Measurements from ENCODE around the gene AQP12A. TPM values are rescaled to one million over a fixed set of nuclear protein-coding genes. Genes with fewer than 3 reads are reported as not detected.
"Not testable (repeated sequence)": the region's sequence is repeated elsewhere in the genome, so short reads cannot be mapped to it uniquely, and the experiment has no call there.

Gene AQP12A
- total RNA-seq, 1 donor: not detected

GRCh38 chr2:240691075-240691427 is 615 bp upstream of the AQP12A start:
- H3K4me3 ChIP-seq (ENCODE audit: low read length); H3K9me3 ChIP-seq (ENCODE audit: low read depth, low read length); H3K4me1 ChIP-seq (ENCODE audit: insufficient read depth, low read length); H3K27me3 ChIP-seq (ENCODE audit: insufficient read depth, low read length): not testable (repeated sequence)

DNA sequence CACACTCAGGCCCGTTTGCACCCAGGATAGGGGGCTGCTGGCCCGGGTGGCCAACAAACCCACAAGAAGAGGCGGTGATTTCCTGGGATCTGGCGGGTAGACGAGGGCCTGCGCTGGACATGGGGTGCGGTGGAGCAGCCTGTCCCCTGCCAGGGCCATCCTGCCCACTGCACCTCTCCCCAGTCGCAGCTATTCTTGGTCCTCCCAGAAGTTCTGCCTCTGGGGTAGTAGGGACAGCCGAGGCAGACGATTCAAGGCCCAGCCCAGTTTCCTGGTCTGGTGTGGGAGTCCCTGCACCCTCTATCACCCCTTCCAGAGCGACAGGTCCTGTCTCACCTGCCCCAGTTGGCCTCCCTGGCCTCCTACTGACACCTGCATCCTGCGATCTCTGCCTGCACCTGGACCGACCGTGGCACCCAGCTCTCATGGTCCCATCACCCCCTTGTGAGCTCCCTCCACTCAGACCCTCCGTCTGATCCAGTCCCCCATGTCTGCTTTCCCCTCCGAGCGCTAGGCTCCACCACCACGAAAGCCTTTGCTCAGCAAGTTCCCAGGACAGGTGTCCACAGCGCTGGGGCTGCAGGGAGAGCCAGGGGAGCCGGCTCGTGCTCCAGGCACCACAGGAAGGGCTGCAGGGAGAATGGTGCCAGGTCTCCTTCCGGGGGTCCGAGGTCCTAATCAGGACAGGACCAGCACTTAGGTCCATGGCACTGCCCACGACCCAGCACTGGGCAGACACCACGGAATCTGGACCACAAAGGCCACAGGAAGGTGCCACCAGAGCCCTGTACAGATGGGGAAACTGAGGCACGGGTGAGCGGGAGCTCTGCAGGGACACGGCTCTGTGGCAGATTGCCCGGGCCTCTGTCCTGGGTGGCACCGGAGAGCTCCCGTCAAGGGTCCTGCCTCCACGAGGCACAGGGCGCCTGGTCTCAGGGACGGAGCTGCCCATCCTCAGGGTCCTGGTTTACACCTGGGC is 1.2 kb downstream of the AQP12A start:
- not testable (repeated sequence) for H3K4me1 ChIP-seq (ENCODE audit: insufficient read depth, low read length); H3K9me3 ChIP-seq (ENCODE audit: low read depth, low read length); H3K4me3 ChIP-seq (ENCODE audit: low read length); H3K27me3 ChIP-seq (ENCODE audit: insufficient read depth, low read length)

DNA sequence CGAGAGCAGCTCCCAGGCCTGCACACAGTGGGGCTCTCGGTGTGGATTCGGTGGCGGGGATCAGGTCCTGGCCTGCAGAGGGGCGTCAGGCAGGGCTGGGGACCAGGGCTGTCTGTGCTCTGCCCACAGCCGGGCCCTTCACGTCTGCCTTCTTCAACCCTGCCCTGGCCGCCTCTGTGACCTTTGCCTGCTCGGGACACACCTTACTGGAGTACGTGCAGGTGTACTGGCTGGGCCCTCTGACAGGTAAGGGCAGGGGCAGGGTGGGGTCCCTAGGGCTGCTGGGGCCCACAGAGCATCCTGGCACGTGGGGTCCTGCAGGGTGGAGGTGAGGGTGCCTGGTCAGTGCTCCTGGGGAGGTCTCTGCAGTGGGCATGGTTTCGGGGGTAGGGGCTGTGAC is 2.6 kb downstream of the AQP12A start:
- H3K4me3 ChIP-seq (ENCODE audit: low read length); H3K4me1 ChIP-seq (ENCODE audit: insufficient read depth, low read length); H3K27me3 ChIP-seq (ENCODE audit: insufficient read depth, low read length); H3K9me3 ChIP-seq (ENCODE audit: low read depth, low read length): not testable (repeated sequence)

DNA sequence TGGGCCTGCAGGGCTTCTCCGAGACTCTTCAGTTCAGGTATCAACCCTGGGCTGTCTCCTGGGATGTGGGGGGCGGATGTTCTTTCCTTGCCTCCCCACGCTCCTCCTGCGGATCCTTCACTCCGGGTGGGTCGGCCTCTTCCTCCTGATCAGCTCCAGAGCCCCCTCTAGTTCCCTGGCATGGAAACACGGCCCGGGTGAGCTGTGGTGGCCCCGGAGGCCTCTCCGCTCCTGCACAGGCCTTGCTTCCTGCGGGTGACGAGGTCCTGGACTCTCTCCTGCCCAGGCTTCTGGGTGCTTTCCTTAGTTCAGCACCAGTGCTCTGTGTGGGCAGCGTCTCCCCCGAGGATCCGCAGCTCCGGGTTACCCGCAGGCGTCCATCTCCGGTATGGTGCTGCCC is 3.9 kb downstream of the AQP12A start:
- H3K9me3 ChIP-seq (ENCODE audit: low read depth, low read length); H3K27me3 ChIP-seq (ENCODE audit: insufficient read depth, low read length); H3K4me1 ChIP-seq (ENCODE audit: insufficient read depth, low read length); H3K4me3 ChIP-seq (ENCODE audit: low read length): not testable (repeated sequence)

GRCh38 chr2:240696469-240696868 is 4.8 kb downstream of the AQP12A start:
- H3K27me3 ChIP-seq (ENCODE audit: insufficient read depth, low read length); H3K4me1 ChIP-seq (ENCODE audit: insufficient read depth, low read length); H3K4me3 ChIP-seq (ENCODE audit: low read length); H3K9me3 ChIP-seq (ENCODE audit: low read depth, low read length): not testable (repeated sequence)

DNA sequence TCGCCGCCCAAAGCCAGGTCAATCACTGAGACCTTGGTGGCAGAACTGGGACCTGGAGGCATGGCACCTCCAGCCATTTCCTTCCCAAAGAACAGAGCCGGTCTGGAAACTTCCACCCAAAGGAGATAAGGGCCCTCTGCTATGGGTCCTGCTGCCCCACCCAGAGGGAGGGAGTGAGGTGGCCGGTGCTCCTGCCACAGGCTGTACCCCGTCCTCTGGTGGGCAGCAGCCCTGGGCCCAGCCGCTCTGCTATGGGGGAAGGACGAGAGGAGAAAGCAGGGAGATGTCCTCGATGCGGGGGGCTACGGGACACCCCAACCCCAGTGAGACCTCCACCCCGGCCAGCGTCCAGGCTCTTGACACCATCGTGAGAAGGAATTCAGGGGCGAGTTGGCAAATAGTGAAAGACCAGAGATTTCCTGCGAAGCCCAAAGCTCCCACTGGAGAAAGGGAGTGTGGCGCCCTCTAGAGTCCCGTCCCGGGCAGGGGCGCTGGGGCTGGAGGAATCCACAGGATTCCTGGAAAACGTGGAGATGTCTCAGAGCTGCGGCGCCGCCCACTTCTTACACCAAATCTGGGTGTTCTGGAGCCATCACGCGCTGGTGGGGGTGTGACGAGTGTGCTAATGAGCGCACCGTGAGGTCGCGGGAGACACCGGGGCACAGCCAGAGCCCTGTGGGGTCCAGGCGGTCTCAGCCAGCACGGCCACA is 7.3 kb downstream of the AQP12A start:
- H3K4me1 ChIP-seq (ENCODE audit: insufficient read depth, low read length); H3K4me3 ChIP-seq (ENCODE audit: low read length); H3K9me3 ChIP-seq (ENCODE audit: low read depth, low read length); H3K27me3 ChIP-seq (ENCODE audit: insufficient read depth, low read length): not testable (repeated sequence)

DNA sequence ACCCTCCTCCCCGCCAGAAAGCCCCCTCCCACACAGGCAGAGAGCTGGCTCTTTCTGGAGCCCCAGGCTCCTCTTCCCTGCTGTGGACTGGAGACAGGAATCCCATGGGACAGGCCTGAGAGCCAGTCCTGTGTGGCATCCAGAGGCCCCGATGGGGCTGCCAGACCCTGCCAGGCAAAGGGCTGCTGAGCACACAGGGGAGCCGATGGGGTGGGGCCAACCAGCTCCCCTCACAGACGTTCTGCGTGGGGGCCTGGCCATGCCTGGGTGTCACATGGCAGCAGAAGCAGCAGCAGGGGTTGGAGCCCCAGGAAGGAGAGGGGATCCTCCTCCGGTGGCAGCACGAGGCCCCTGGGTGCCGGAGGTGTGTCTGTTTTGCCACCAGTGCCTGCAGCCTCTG is 8.2 kb downstream of the AQP12A start:
- H3K4me3 ChIP-seq (ENCODE audit: low read length); H3K4me1 ChIP-seq (ENCODE audit: insufficient read depth, low read length); H3K9me3 ChIP-seq (ENCODE audit: low read depth, low read length); H3K27me3 ChIP-seq (ENCODE audit: insufficient read depth, low read length): not testable (repeated sequence)

GRCh38 chr2:240700616-240701015 is 8.9 kb downstream of the AQP12A start:
- not testable (repeated sequence) for H3K27me3 ChIP-seq (ENCODE audit: insufficient read depth, low read length); H3K4me3 ChIP-seq (ENCODE audit: low read length); H3K4me1 ChIP-seq (ENCODE audit: insufficient read depth, low read length); H3K9me3 ChIP-seq (ENCODE audit: low read depth, low read length)

DNA sequence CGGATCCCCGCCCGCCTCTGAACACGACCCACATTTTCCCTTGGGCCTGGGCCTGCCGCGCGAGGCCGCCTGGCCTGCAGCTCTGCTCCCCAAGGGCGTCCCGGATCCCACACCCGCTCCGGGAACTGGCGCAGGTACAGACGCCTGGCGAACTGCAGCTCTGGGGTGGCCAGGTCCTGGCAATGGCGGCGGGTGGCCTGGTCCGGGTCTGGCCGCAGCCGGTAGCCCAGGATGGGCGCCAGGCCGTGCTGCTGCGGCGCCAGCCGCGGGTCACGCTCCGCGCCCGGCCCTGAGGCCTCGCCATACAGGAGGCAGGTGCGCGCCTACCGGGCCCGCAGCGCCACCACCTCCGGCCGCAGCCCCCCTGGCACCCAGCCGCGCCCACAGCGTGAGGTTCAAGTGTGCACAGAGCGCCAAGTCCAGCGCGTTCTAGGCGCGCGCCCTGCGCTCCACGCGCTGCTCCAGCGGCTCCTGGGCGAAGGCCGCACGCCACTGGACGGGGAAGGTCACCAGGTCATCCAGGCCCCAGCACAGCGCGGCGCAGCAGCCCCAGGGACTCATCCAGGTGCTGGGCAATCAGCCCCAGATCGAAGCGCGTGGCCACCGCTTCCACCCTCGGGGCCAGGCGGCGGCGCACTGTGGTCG is 9.5 kb downstream of the AQP12A start:
- H3K4me1 ChIP-seq (ENCODE audit: insufficient read depth, low read length): peaks cover 11% of the 10 kb centered on the region
- no peaks in the 10 kb centered on the region for H3K27me3 ChIP-seq (ENCODE audit: insufficient read depth, low read length)
- no peaks in the 10 kb centered on the region for H3K9me3 ChIP-seq (ENCODE audit: low read depth, low read length)
- H3K4me3 ChIP-seq (ENCODE audit: low read length): no peak overlapping the region

GRCh38 chr2:240701736-240702639 is 10.3 kb downstream of the AQP12A start:
- Histone ChIP-seq H3K4me1 (ENCODE audit: insufficient read depth, low read length) (peaks cover 11% of the 10 kb centered on the region), H3K27me3 (ENCODE audit: insufficient read depth, low read length) (no peaks in the 10 kb centered on the region), H3K4me3 (ENCODE audit: low read length) (no peak overlapping the region), H3K9me3 (ENCODE audit: low read depth, low read length) (no peaks in the 10 kb centered on the region)

GRCh38 chr2:240702640-240703011 is 11.0 kb downstream of the AQP12A start:
- H3K4me3 ChIP-seq (ENCODE audit: low read length): no peak overlapping the region
- no peaks in the 10 kb centered on the region for H3K27me3 ChIP-seq (ENCODE audit: insufficient read depth, low read length)
- peaks cover 11% of the 10 kb centered on the region for H3K4me1 ChIP-seq (ENCODE audit: insufficient read depth, low read length)
- H3K9me3 ChIP-seq (ENCODE audit: low read depth, low read length): no peaks in the 10 kb centered on the region

GRCh38 chr2:240703417-240704341 is 12.0 kb downstream of the AQP12A start:
- Histone ChIP-seq H3K4me1 (ENCODE audit: insufficient read depth, low read length) (peaks cover 11% of the 10 kb centered on the region), H3K27me3 (ENCODE audit: insufficient read depth, low read length) (no peaks in the 10 kb centered on the region), H3K4me3 (ENCODE audit: low read length) (no peak overlapping the region), H3K9me3 (ENCODE audit: low read depth, low read length) (no peaks in the 10 kb centered on the region)

- no peak overlapping the region for H3K4me3 ChIP-seq (ENCODE audit: low read length)
- peaks cover 11% of the 10 kb centered on the region for H3K4me1 ChIP-seq (ENCODE audit: insufficient read depth, low read length)
- no peaks in the 10 kb centered on the region for H3K9me3 ChIP-seq (ENCODE audit: low read depth, low read length)
- H3K27me3 ChIP-seq (ENCODE audit: insufficient read depth, low read length): no peaks in the 10 kb centered on the region
These were observed 13.0 kb downstream of the AQP12A start for GRCh38 chr2:240704651-240705050.
